OCI-LY7 (cell line): ENCODE results near the gene MYO18B.

ENCODE experiments used
- CTCF ChIP-seq: fragments of 200-600 bp; sonication (generic); conservative IDR thresholded peaks from 2 replicates; pipeline ENCODE4 v1.5.1; 2014; ENCODE audit warnings: mild to moderate bottlenecking, antibody characterized with exemption, low read length, moderate library complexity, mixed read lengths
- EZH2phosphoT487 ChIP-seq: fragments of 200-600 bp; sonication (generic); IDR thresholded peaks from 2 replicates; pipeline ENCODE4 v1.6.1; 2018; ENCODE audit warnings: low read depth, borderline replicate concordance, mild to moderate bottlenecking, mixed run types, antibody characterized with exemption, low read length, moderate library complexity, mixed read lengths

- TF ChIP-seq CTCF, result no peak
- no peak for TF ChIP-seq EZH2phosphoT487
Measured at GRCh38 chr22:26072621-26073020, 330.6 kb downstream of the MYO18B start.
